ENCODE data around the gene RNF141.

RNF141 gene

GRCh38 chr11:10587995-10588394 is 47.0 kb upstream of the RNF141 start:
- Histone ChIP-seq H3K79me2 (ENCODE audit: low read length) (no peaks in the 10 kb centered on the region), H3K27ac (ENCODE audit: low read length) (no peak overlapping the region), H3K4me3 (ENCODE audit: low read length) (no peak overlapping the region), H3K9me3 (replicated peaks; ENCODE audit: insufficient read depth, low read length) (no peaks in the 10 kb centered on the region), H4K20me1 (ENCODE audit: insufficient read depth, low read length) (no peaks in the 10 kb centered on the region), H3K27me3 (replicated peaks; ENCODE audit: insufficient read depth, low read length) (no peaks in the 10 kb centered on the region), H3K9me2 (replicated peaks; ENCODE audit: insufficient read depth, low read length) (no peaks in the 10 kb centered on the region), H3F3A (ENCODE audit: insufficient read depth, low read length) (no peaks in the 10 kb centered on the region), H2AFZ (ENCODE audit: low read length) (no peak overlapping the region), H3K4me2 (ENCODE audit: low read depth, low read length) (no peak overlapping the region), H3K4me1 (ENCODE audit: low read length) (no peaks in the 10 kb centered on the region), H3K9ac (ENCODE audit: low read length) (no peak overlapping the region), H3K36me3 (replicated peaks; ENCODE audit: insufficient read depth, low read length) (no peaks in the 10 kb centered on the region)
- TF ChIP-seq EZH2phosphoT487 (IDR thresholded peaks at IDR 0.05; ENCODE audit: low read length) (no peak), EZH2 (optimal IDR thresholded peaks at IDR 0.05; ENCODE audit: low read depth, low read length) (no peak)
- TF ChIP-seq, protein P1, sequence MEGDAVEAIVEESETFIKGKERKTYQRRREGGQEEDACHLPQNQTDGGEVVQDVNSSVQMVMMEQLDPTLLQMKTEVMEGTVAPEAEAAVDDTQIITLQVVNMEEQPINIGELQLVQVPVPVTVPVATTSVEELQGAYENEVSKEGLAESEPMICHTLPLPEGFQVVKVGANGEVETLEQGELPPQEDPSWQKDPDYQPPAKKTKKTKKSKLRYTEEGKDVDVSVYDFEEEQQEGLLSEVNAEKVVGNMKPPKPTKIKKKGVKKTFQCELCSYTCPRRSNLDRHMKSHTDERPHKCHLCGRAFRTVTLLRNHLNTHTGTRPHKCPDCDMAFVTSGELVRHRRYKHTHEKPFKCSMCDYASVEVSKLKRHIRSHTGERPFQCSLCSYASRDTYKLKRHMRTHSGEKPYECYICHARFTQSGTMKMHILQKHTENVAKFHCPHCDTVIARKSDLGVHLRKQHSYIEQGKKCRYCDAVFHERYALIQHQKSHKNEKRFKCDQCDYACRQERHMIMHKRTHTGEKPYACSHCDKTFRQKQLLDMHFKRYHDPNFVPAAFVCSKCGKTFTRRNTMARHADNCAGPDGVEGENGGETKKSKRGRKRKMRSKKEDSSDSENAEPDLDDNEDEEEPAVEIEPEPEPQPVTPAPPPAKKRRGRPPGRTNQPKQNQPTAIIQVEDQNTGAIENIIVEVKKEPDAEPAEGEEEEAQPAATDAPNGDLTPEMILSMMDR (IDR thresholded peaks at IDR 0.05; ENCODE audit: low read length) = no peak
- DNase-seq = no peak

GRCh38 chr11:10587388-10587787 is 46.4 kb upstream of the RNF141 start:
- Histone ChIP-seq H3K9me2 (replicated peaks; ENCODE audit: insufficient read depth, low read length) (no peaks in the 10 kb centered on the region), H3K4me2 (ENCODE audit: low read depth, low read length) (no peak overlapping the region), H3K4me3 (ENCODE audit: low read length) (no peak overlapping the region), H3K4me1 (ENCODE audit: low read length) (no peaks in the 10 kb centered on the region), H3F3A (ENCODE audit: insufficient read depth, low read length) (no peaks in the 10 kb centered on the region), H2AFZ (ENCODE audit: low read length) (no peak overlapping the region), H3K9ac (ENCODE audit: low read length) (no peak overlapping the region), H4K20me1 (ENCODE audit: insufficient read depth, low read length) (no peaks in the 10 kb centered on the region), H3K27ac (ENCODE audit: low read length) (no peak overlapping the region), H3K79me2 (ENCODE audit: low read length) (no peaks in the 10 kb centered on the region), H3K9me3 (replicated peaks; ENCODE audit: insufficient read depth, low read length) (no peaks in the 10 kb centered on the region), H3K36me3 (replicated peaks; ENCODE audit: insufficient read depth, low read length) (no peaks in the 10 kb centered on the region), H3K27me3 (replicated peaks; ENCODE audit: insufficient read depth, low read length) (no peaks in the 10 kb centered on the region)
- no peak for DNase-seq
- TF ChIP-seq EZH2 (optimal IDR thresholded peaks at IDR 0.05; ENCODE audit: low read depth, low read length) (no peak), EZH2phosphoT487 (IDR thresholded peaks at IDR 0.05; ENCODE audit: low read length) (no peak)
- TF ChIP-seq, protein P1 (IDR thresholded peaks at IDR 0.05; ENCODE audit: low read length) = no peak

- no peaks in the 10 kb centered on the region for H3F3A ChIP-seq (ENCODE audit: insufficient read depth, low read length)
- no peaks in the 10 kb centered on the region for H3K9me2 ChIP-seq (replicated peaks; ENCODE audit: insufficient read depth, low read length)
- H3K36me3 ChIP-seq (replicated peaks; ENCODE audit: insufficient read depth, low read length) = no peaks in the 10 kb centered on the region
- H3K9me3 ChIP-seq (replicated peaks; ENCODE audit: insufficient read depth, low read length) = no peaks in the 10 kb centered on the region
- DNase-seq = no peak
- H3K4me3 ChIP-seq (ENCODE audit: low read length) = no peak overlapping the region
- H2AFZ ChIP-seq (ENCODE audit: low read length) = no peak overlapping the region
- no peaks in the 10 kb centered on the region for H3K27me3 ChIP-seq (replicated peaks; ENCODE audit: insufficient read depth, low read length)
- no peak overlapping the region for H3K27ac ChIP-seq (ENCODE audit: low read length)
- no peaks in the 10 kb centered on the region for H3K79me2 ChIP-seq (ENCODE audit: low read length)
- no peak overlapping the region for H3K4me2 ChIP-seq (ENCODE audit: low read depth, low read length)
- no peak for TF ChIP-seq EZH2phosphoT487 (IDR thresholded peaks at IDR 0.05; ENCODE audit: low read length)
- TF ChIP-seq, protein P1 (IDR thresholded peaks at IDR 0.05; ENCODE audit: low read length) = no peak
- no peak for TF ChIP-seq EZH2 (optimal IDR thresholded peaks at IDR 0.05; ENCODE audit: low read depth, low read length)
- H3K4me1 ChIP-seq (ENCODE audit: low read length) = no peaks in the 10 kb centered on the region
- no peaks in the 10 kb centered on the region for H4K20me1 ChIP-seq (ENCODE audit: insufficient read depth, low read length)
- no peak overlapping the region for H3K9ac ChIP-seq (ENCODE audit: low read length)
Observed at GRCh38 chr11:10584071-10584501, 43.1 kb upstream of the RNF141 start.

All from MM.1S (cell line).